ENCODE results near the gene ZNF460. TPM values are rescaled to one million over a fixed set of nuclear protein-coding genes. Genes with fewer than 3 reads are reported as not detected.
A peak's percentile ranks its signal among the peaks of the same experiment; 100 is the strongest.

The ZNF460 gene
- total and polyA plus RNA-seq, 2 of the 13 experiments (the other 11 are each of a cell fraction or from before 2014, with no cell fraction given): 14.5 to 44.8 TPM

- TF ChIP-seq MTF2 (CRISPR knock-in tag; IDR thresholded peaks at IDR 0.05; ENCODE audit: borderline replicate concordance): no peak
- TF ChIP-seq EZH2 (conservative IDR thresholded peaks at IDR 0.05; ENCODE audit: low read depth, low read length): no peak
- TF ChIP-seq GMEB2 (CRISPR knock-in tag; IDR thresholded peaks at IDR 0.05; ENCODE audit: low read depth): no peak
- no peak for TF ChIP-seq NFRKB (IDR thresholded peaks at IDR 0.05)
- no peak for TF ChIP-seq SOX6 (IDR thresholded peaks at IDR 0.05)
- TF ChIP-seq SOX6 (CRISPR knock-in tag; IDR thresholded peaks at IDR 0.05): peak; percentile 54
- TF ChIP-seq CHD2 (IDR thresholded peaks at IDR 0.05; ENCODE audit: low read depth, low read length): 0 out of 2 replicates have a peak, but pooled peaks have one; percentile 31
- TF ChIP-seq MIER2 (CRISPR knock-in tag; IDR thresholded peaks at IDR 0.05): no peak
- TF ChIP-seq MXD3 (CRISPR knock-in tag; IDR thresholded peaks at IDR 0.05): peak; percentile 89; the same call in 1 of the 2 replicates
- no peak for TF ChIP-seq CC2D1A (CRISPR knock-in tag; IDR thresholded peaks at IDR 0.05)
- TF ChIP-seq CSRNP2 (CRISPR knock-in tag; conservative IDR thresholded peaks at IDR 0.05; ENCODE audit: low read depth): no peak
- no peak for TF ChIP-seq ZEB1 (IDR thresholded peaks at IDR 0.05; ENCODE audit: insufficient replicate concordance, low read depth)
- TF ChIP-seq AKNA (CRISPR knock-in tag; IDR thresholded peaks at IDR 0.05; ENCODE audit: borderline replicate concordance): no peak
- TF ChIP-seq ZNF652 (CRISPR knock-in tag; IDR thresholded peaks at IDR 0.05; ENCODE audit: borderline replicate concordance, low read depth): peak; percentile 56; the same call in 1 of the 2 replicates
- TF ChIP-seq ZNF678 (CRISPR knock-in tag; IDR thresholded peaks at IDR 0.05): no peak
- peak; percentile 98 for TF ChIP-seq SAP130 (CRISPR knock-in tag; IDR thresholded peaks at IDR 0.05; ENCODE audit: low read depth)
- TF ChIP-seq RNF219 (CRISPR knock-in tag; IDR thresholded peaks at IDR 0.05): 0 out of 2 replicates have a peak, but pooled peaks have one; percentile 5
- no peak for TF ChIP-seq ZNF10 (CRISPR knock-in tag; IDR thresholded peaks at IDR 0.05; ENCODE audit: borderline replicate concordance, low read depth)
- TF ChIP-seq RXRA (CRISPR knock-in tag; IDR thresholded peaks at IDR 0.05): peak; percentile 12; the same call in 1 of the 2 replicates
These were observed 694 bp upstream of the ZNF460 start (continued) for GRCh38 chr19:57279418-57280164.
